Smooth muscle cell (in vitro differentiated cells): Measurements from ENCODE around the gene RBM28. TPM values are rescaled to one million over a fixed set of nuclear protein-coding genes. Genes with fewer than 3 reads are reported as not detected.

Source experiments
- DNase-seq: peaks from one replicate; lab custom pipeline; 2025; ENCODE audit not compliant: unreplicated experiment; lab: John Stamatoyannopoulos, UW
- H2AFZ ChIP-seq: fragments of 200-600 bp; sonication (generic); 2 replicates; pipeline ENCODE4 v1.6.0; 2016; ENCODE audit warnings: antibody characterized with exemption, low read depth, mild to moderate bottlenecking
- H3F3A ChIP-seq: fragments of 200-600 bp; sonication (generic); 2 replicates; pipeline ENCODE4 v1.6.0; 2017; ENCODE audit warnings: antibody characterized with exemption, low read depth
- H3K27ac ChIP-seq: fragments of 200-600 bp; sonication (generic); 2 replicates; pipeline ENCODE4 v1.5.1; 2016; ENCODE audit warnings: low read depth, mild to moderate bottlenecking
- H3K27me3 ChIP-seq: fragments of 200-600 bp; sonication (generic); 2 replicates; pipeline ENCODE4 v1.6.1; 2016; ENCODE audit warnings: low read depth, mild to moderate bottlenecking
- H3K36me3 ChIP-seq: fragments of 200-600 bp; sonication (generic); 2 replicates; pipeline ENCODE4 v1.5.1; 2016; ENCODE audit warnings: low read depth
- H3K4me1 ChIP-seq: fragments of 200-600 bp; sonication (generic); 2 replicates; pipeline ENCODE4 v1.5.1; 2016; ENCODE audit warnings: low read depth
- H3K4me2 ChIP-seq: fragments of 200-600 bp; sonication (generic); 2 replicates; pipeline ENCODE4 v1.6.0; 2016; ENCODE audit warnings: mild to moderate bottlenecking
- H3K4me3 ChIP-seq: fragments of 200-600 bp; sonication (generic); 2 replicates; pipeline ENCODE4 v1.5.1; 2016; ENCODE audit warnings: mild to moderate bottlenecking
- H3K79me2 ChIP-seq: fragments of 200-600 bp; sonication (generic); 2 replicates; pipeline ENCODE4 v1.6.0; 2016; ENCODE audit warnings: low read depth, mild to moderate bottlenecking
- H3K9ac ChIP-seq: fragments of 200-600 bp; sonication (generic); 2 replicates; pipeline ENCODE4 v1.6.0; 2016; ENCODE audit warnings: low read depth
- H3K9me3 ChIP-seq: fragments of 200-600 bp; sonication (generic); replicated peaks from 2 replicates; pipeline ENCODE4 v1.5.1; 2016; ENCODE audit warnings: low read depth
- H4K20me1 ChIP-seq: fragments of 200-600 bp; sonication (generic); 2 replicates; pipeline ENCODE4 v1.6.0; 2016; ENCODE audit warnings: low read depth
- CTCF ChIP-seq: fragments of 200-600 bp; sonication (generic); IDR thresholded peaks from 2 replicates; pipeline ENCODE4 v1.5.1; 2017; ENCODE audit warnings: borderline replicate concordance, mild to moderate bottlenecking, antibody characterized with exemption; ENCODE audit not compliant: insufficient read depth, poor library complexity, severe bottlenecking
- WGBS: methylation state at CpG from one replicate; pipeline ENCODE4 v1.1.7; 2016; ENCODE audit warnings: low lambda C conversion rate; 5-methylcytosine and 5-hydroxymethylcytosine counted together
- polyA plus RNA-seq: library from polyadenylated mRNA; unstranded; fragments of >200 nt; fragmentation: Nextera tagmentation; extraction: Ambion mirVana; gene quantifications from 2 replicates; pipeline ENCODE4 v1.2.1, GENCODE V29; 2016
- total RNA-seq: library from RNA; depleted of rRNA; stranded (reverse); fragments of >200 nt; gene quantifications from 2 replicates; pipeline ENCODE4 v1.2.3, GENCODE V29; 2014

RBM28 gene
- total and polyA plus RNA-seq, 2 experiments from 2014 or later, result 13.7 to 23.2 TPM

- TF ChIP-seq CTCF, result no peak
- no peak overlapping the region for H3K27ac ChIP-seq
- H3K4me1 ChIP-seq, result no peaks in the 10 kb centered on the region
- H3K79me2 ChIP-seq, result no peaks in the 10 kb centered on the region
- H3K36me3 ChIP-seq, result no peaks in the 10 kb centered on the region
- no peak overlapping the region for H3K9ac ChIP-seq
- no peaks in the 10 kb centered on the region for H3F3A ChIP-seq
- 46% methylated on average over 4 of the region's 4 CpGs for WGBS
- peaks cover 52% of the 10 kb centered on the region for H3K27me3 ChIP-seq
- H3K9me3 ChIP-seq, result no peaks in the 10 kb centered on the region
- DNase-seq, result no peak
- no peak overlapping the region for H3K4me3 ChIP-seq
- H2AFZ ChIP-seq, result no peak overlapping the region
- no peaks in the 10 kb centered on the region for H4K20me1 ChIP-seq
- no peak overlapping the region for H3K4me2 ChIP-seq
These were observed 5.7 kb upstream of the RBM28 start for GRCh38 chr7:128349466-128349825.

GRCh38 chr7:128347647-128348097 is 4.0 kb upstream of the RBM28 start:
- no peaks in the 10 kb centered on the region for H4K20me1 ChIP-seq
- H2AFZ ChIP-seq, result no peak overlapping the region
- H3K4me1 ChIP-seq, result peaks cover 4% of the 10 kb centered on the region
- no peak overlapping the region for H3K4me3 ChIP-seq
- no peaks in the 10 kb centered on the region for H3K36me3 ChIP-seq
- TF ChIP-seq CTCF, result peak; percentile 76
- WGBS, result 36% methylated on average over 2 of the region's 2 CpGs
- H3K27me3 ChIP-seq, result peaks cover 38% of the 10 kb centered on the region
- DNase-seq, result no peak
- H3F3A ChIP-seq, result no peaks in the 10 kb centered on the region
- no peaks in the 10 kb centered on the region for H3K9me3 ChIP-seq
- H3K79me2 ChIP-seq, result peaks cover 7% of the 10 kb centered on the region
- H3K4me2 ChIP-seq, result no peak overlapping the region
- H3K27ac ChIP-seq, result no peak overlapping the region
- no peak overlapping the region for H3K9ac ChIP-seq

DNA sequence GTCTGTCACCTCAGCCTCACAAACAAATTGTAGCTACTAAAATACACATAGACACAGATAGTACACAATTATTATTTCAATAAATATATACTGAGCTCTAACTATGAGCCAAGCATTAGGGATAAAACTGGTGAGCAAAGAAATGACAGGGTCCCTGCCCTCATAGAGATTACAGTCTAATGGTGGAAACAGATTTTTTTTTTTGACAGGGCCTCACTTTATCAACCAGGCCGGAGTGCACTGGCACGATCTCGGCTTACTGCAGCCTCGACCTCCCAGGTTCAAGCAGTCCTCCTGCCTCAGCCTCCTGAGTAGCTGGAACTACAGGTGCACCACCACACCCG is 695 bp upstream of the RBM28 start:
- Histone ChIP-seq H3K9me3 (no peaks in the 10 kb centered on the region), H3K27ac (no peak overlapping the region), H3K27me3 (peaks cover 9% of the 10 kb centered on the region), H3K36me3 (no peaks in the 10 kb centered on the region), H3K79me2 (peaks cover 29% of the 10 kb centered on the region), H3F3A (no peaks in the 10 kb centered on the region), H2AFZ (peak overlapping the region; percentile 98), H3K4me1 (peaks cover 4% of the 10 kb centered on the region), H3K4me2 (peak overlapping the region; percentile 98), H3K9ac (no peak overlapping the region), H3K4me3 (peak overlapping the region; percentile 97), H4K20me1 (peaks cover 7% of the 10 kb centered on the region)
- TF ChIP-seq CTCF, result no peak
- WGBS, result 95% methylated on average over 5 of the region's 5 CpGs
- DNase-seq, result no peak

DNA sequence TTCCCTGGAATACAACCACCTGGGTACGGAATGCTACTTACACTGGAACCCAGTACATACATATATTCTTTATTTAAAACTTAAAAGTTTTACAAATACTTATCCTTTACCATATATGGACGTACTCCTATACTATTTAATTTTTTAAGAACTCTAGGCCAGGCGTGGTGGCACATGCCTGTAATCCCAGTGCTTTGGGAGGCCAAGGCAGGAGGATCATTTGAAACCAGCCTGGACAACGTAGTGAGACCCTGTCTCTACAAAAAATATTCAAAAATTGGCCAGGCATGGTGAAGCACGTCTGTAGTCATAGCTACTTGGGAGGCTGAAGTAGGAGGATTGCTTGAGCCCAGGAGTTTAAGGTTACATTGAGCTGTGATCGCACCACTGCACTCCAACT is 2.0 kb downstream of the RBM28 start:
- Histone ChIP-seq H3K36me3 (peaks cover 7% of the 10 kb centered on the region), H4K20me1 (peaks cover 7% of the 10 kb centered on the region), H3K27ac (no peak overlapping the region), H3K4me2 (no peak overlapping the region), H3K4me3 (no peak overlapping the region), H2AFZ (no peak overlapping the region), H3K79me2 (peaks cover 29% of the 10 kb centered on the region), H3K4me1 (peaks cover 4% of the 10 kb centered on the region), H3K9ac (no peak overlapping the region), H3F3A (no peaks in the 10 kb centered on the region), H3K27me3 (no peaks in the 10 kb centered on the region), H3K9me3 (no peaks in the 10 kb centered on the region)
- no peak for DNase-seq
- no peak for TF ChIP-seq CTCF
- 92% methylated on average over 6 of the region's 6 CpGs for WGBS
